ENCODE data around the gene LGI2.

Gene LGI2

DNA sequence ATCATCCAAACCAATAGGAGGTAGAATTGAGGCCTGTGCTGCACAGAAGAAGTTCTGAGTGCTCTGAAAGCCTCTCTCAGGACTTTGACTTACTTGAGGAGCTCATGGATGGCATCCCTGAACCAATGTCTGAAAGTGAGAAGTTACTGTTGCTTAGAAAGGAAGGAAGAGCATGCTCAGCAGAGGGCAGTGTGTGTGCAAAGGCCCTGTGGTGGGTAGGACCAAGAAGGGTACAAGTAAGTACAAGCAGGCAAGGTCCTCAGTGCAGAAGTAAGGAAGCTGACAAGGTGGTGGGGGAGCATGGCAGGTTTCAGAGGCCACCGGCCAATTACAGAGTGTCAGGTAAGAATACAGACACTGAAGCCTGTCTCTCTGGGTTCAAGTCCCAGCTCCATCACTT is 31.4 kb upstream of the LGI2 start:
- no peak for TF ChIP-seq CTCF (IDR thresholded peaks at IDR 0.05; ENCODE audit: low read length)
- no peak for TF ChIP-seq EZH2 (optimal IDR thresholded peaks at IDR 0.05; ENCODE audit: low read depth, low read length)
- TF ChIP-seq EZH2phosphoT487 (IDR thresholded peaks at IDR 0.05; ENCODE audit: low read length): no peak
- no peak overlapping the region for H3K4me3 ChIP-seq (ENCODE audit: low read length)
- no peaks in the 10 kb centered on the region for H4K20me1 ChIP-seq (ENCODE audit: insufficient read depth, low read length)
- H3K4me1 ChIP-seq (ENCODE audit: low read length): no peaks in the 10 kb centered on the region
- H3K79me2 ChIP-seq (ENCODE audit: low read length): no peaks in the 10 kb centered on the region
- no peaks in the 10 kb centered on the region for H3K9me2 ChIP-seq (replicated peaks; ENCODE audit: insufficient read depth, low read length)
- no peak for DNase-seq
- H2AFZ ChIP-seq (ENCODE audit: low read length): no peak overlapping the region
- H3K36me3 ChIP-seq (replicated peaks; ENCODE audit: insufficient read depth, low read length): no peaks in the 10 kb centered on the region
- H3K4me2 ChIP-seq (ENCODE audit: low read depth, low read length): no peak overlapping the region
- H3K27ac ChIP-seq (ENCODE audit: low read length): no peak overlapping the region
- H3K9me3 ChIP-seq (replicated peaks; ENCODE audit: insufficient read depth, low read length): no peaks in the 10 kb centered on the region
- H3K27me3 ChIP-seq (replicated peaks; ENCODE audit: insufficient read depth, low read length): no peaks in the 10 kb centered on the region
- H3K9ac ChIP-seq (ENCODE audit: low read length): no peak overlapping the region
- no peaks in the 10 kb centered on the region for H3F3A ChIP-seq (ENCODE audit: insufficient read depth, low read length)

- Histone ChIP-seq H3K9me3 (replicated peaks; ENCODE audit: insufficient read depth, low read length) (no peaks in the 10 kb centered on the region), H2AFZ (ENCODE audit: low read length) (no peak overlapping the region), H3K4me1 (ENCODE audit: low read length) (no peaks in the 10 kb centered on the region), H3K36me3 (replicated peaks; ENCODE audit: insufficient read depth, low read length) (no peaks in the 10 kb centered on the region), H3K79me2 (ENCODE audit: low read length) (no peaks in the 10 kb centered on the region), H3K4me3 (ENCODE audit: low read length) (no peak overlapping the region), H3K9ac (ENCODE audit: low read length) (no peak overlapping the region), H3K27ac (ENCODE audit: low read length) (no peak overlapping the region), H3F3A (ENCODE audit: insufficient read depth, low read length) (no peaks in the 10 kb centered on the region), H4K20me1 (ENCODE audit: insufficient read depth, low read length) (no peaks in the 10 kb centered on the region), H3K4me2 (ENCODE audit: low read depth, low read length) (no peak overlapping the region), H3K27me3 (replicated peaks; ENCODE audit: insufficient read depth, low read length) (no peaks in the 10 kb centered on the region), H3K9me2 (replicated peaks; ENCODE audit: insufficient read depth, low read length) (no peaks in the 10 kb centered on the region)
- no peak for TF ChIP-seq EZH2phosphoT487 (IDR thresholded peaks at IDR 0.05; ENCODE audit: low read length)
- DNase-seq: no peak
Observed at GRCh38 chr4:25061602-25062001, 30.9 kb upstream of the LGI2 start.

- H4K20me1 ChIP-seq (ENCODE audit: insufficient read depth, low read length): no peaks in the 10 kb centered on the region
- H3K36me3 ChIP-seq (replicated peaks; ENCODE audit: insufficient read depth, low read length): no peaks in the 10 kb centered on the region
- no peaks in the 10 kb centered on the region for H3K9me2 ChIP-seq (replicated peaks; ENCODE audit: insufficient read depth, low read length)
- H3F3A ChIP-seq (ENCODE audit: insufficient read depth, low read length): no peaks in the 10 kb centered on the region
- no peak overlapping the region for H3K27ac ChIP-seq (ENCODE audit: low read length)
- no peak for DNase-seq
- H3K9ac ChIP-seq (ENCODE audit: low read length): no peak overlapping the region
- H2AFZ ChIP-seq (ENCODE audit: low read length): no peak overlapping the region
- H3K79me2 ChIP-seq (ENCODE audit: low read length): no peaks in the 10 kb centered on the region
- no peak overlapping the region for H3K4me3 ChIP-seq (ENCODE audit: low read length)
- H3K9me3 ChIP-seq (replicated peaks; ENCODE audit: insufficient read depth, low read length): no peaks in the 10 kb centered on the region
- no peaks in the 10 kb centered on the region for H3K4me1 ChIP-seq (ENCODE audit: low read length)
- TF ChIP-seq EZH2 (optimal IDR thresholded peaks at IDR 0.05; ENCODE audit: low read depth, low read length): no peak
- no peak for TF ChIP-seq CTCF (IDR thresholded peaks at IDR 0.05; ENCODE audit: low read length)
- no peak for TF ChIP-seq EZH2phosphoT487 (IDR thresholded peaks at IDR 0.05; ENCODE audit: low read length)
- H3K4me2 ChIP-seq (ENCODE audit: low read depth, low read length): no peak overlapping the region
- H3K27me3 ChIP-seq (replicated peaks; ENCODE audit: insufficient read depth, low read length): no peaks in the 10 kb centered on the region
Observed at GRCh38 chr4:25060963-25061340, 30.2 kb upstream of the LGI2 start.

- no peak overlapping the region for H3K27ac ChIP-seq (ENCODE audit: low read length)
- DNase-seq: no peak
Observed at GRCh38 chr4:25060241-25060962, 29.7 kb upstream of the LGI2 start.

More at GRCh38 chr4:25060241-25060962, 29.7 kb upstream of the LGI2 start:
- Histone ChIP-seq H3K4me2 (ENCODE audit: low read depth, low read length) (no peak overlapping the region), H3F3A (ENCODE audit: insufficient read depth, low read length) (no peaks in the 10 kb centered on the region), H3K9me3 (replicated peaks; ENCODE audit: insufficient read depth, low read length) (no peaks in the 10 kb centered on the region), H3K27me3 (replicated peaks; ENCODE audit: insufficient read depth, low read length) (no peaks in the 10 kb centered on the region), H3K36me3 (replicated peaks; ENCODE audit: insufficient read depth, low read length) (no peaks in the 10 kb centered on the region), H3K9me2 (replicated peaks; ENCODE audit: insufficient read depth, low read length) (no peaks in the 10 kb centered on the region), H3K4me1 (ENCODE audit: low read length) (no peaks in the 10 kb centered on the region), H3K9ac (ENCODE audit: low read length) (no peak overlapping the region), H3K79me2 (ENCODE audit: low read length) (no peaks in the 10 kb centered on the region), H3K4me3 (ENCODE audit: low read length) (no peak overlapping the region), H2AFZ (ENCODE audit: low read length) (no peak overlapping the region), H4K20me1 (ENCODE audit: insufficient read depth, low read length) (no peaks in the 10 kb centered on the region)
- TF ChIP-seq EZH2 (optimal IDR thresholded peaks at IDR 0.05; ENCODE audit: low read depth, low read length) (no peak), CTCF (IDR thresholded peaks at IDR 0.05; ENCODE audit: low read length) (no peak), EZH2phosphoT487 (IDR thresholded peaks at IDR 0.05; ENCODE audit: low read length) (no peak)

All from MM.1S (cell line).